SK-N-SH (cell line): ENCODE results near the gene GAST. TPM values are rescaled to one million over a fixed set of nuclear protein-coding genes. Genes with fewer than 3 reads are reported as not detected.

Source experiments
- CTCF ChIA-PET: fragments of 300-600, 350-600 bp; formaldehyde crosslinking; extraction: SDS; loops from one replicate; lab custom pipeline; 2021; lab: Yijun Ruan, JAX
- POLR2A ChIA-PET: fragments of 350-600 bp; sonication (Branson Sonifier 250); formaldehyde crosslinking; extraction: SDS; loops from one replicate; lab custom pipeline; 2020; ENCODE audit warnings: antibody characterized with exemption, inconsistent platforms; lab: Yijun Ruan, JAX
- DNase-seq: peaks from one replicate; pipeline ENCODE4 v3.0.0; 2012
- H2AFZ ChIP-seq: fragments of 200-600 bp; sonication (generic); 2 replicates; pipeline ENCODE4 v1.8.1; 2016; ENCODE audit warnings: antibody characterized with exemption, mild to moderate bottlenecking, low read depth
- H3F3A ChIP-seq: fragments of 200-600 bp; sonication (generic); replicated peaks from 2 replicates; pipeline ENCODE3; 2016; ENCODE audit warnings: antibody characterized with exemption, mild to moderate bottlenecking; ENCODE audit not compliant: insufficient read depth
- H3K27ac ChIP-seq, 2 experiments: fragments of 200-500 bp in 1 of 2; fragments of 200-600 bp in 1 of 2; sonication (Bioruptor generic) in 1 of 2; sonication (generic), shearing (Covaris generic) in 1 of 2; 2 replicates each; pipeline versions ENCODE4 v1.5.1 to v1.6.1; 2014 to 2016; ENCODE audit warnings: low read depth in 2 of 2, inconsistent platforms in 1 of 2, low read length in 1 of 2, mild to moderate bottlenecking in 1 of 2, mixed read lengths in 1 of 2
- H3K27me3 ChIP-seq: fragments of 200-600 bp; sonication (generic), shearing (Covaris generic); 2 replicates; pipeline ENCODE4 v1.6.1; 2016; ENCODE audit warnings: mixed run types; ENCODE audit not compliant: insufficient read depth
- H3K36me3 ChIP-seq, 2 experiments: fragments of 200-500 bp in 1 of 2; fragments of 200-600 bp in 1 of 2; sonication (Bioruptor generic) in 1 of 2; sonication (generic) in 1 of 2; replicated peaks in 1 of 2; 2 replicates each; pipeline versions ENCODE3 to v1.5.1; 2014 to 2016; ENCODE audit warnings: low read length in 1 of 2, mild to moderate bottlenecking in 1 of 2; ENCODE audit not compliant: insufficient read depth in 2 of 2, control insufficient read depth in 1 of 2
- H3K4me1 ChIP-seq, 2 experiments: fragments of 200-500 bp in 1 of 2; fragments of 200-600 bp in 1 of 2; sonication (Bioruptor generic) in 1 of 2; sonication (generic), shearing (Covaris generic) in 1 of 2; 2 replicates each; pipeline versions ENCODE4 v1.5.1 to v1.6.1; 2014 to 2016; ENCODE audit warnings: low read depth in 1 of 2, low read length in 1 of 2, mixed run types in 1 of 2; ENCODE audit not compliant: insufficient read depth in 2 of 2, control insufficient read depth in 1 of 2
- H3K4me2 ChIP-seq: fragments of 200-600 bp; sonication (generic), shearing (Covaris generic); 2 replicates; pipeline ENCODE4 v1.6.1; 2017; ENCODE audit warnings: mixed run types
- H3K4me3 ChIP-seq, 2 experiments: fragments of 200-500 bp in 1 of 2; fragments of 200-600 bp in 1 of 2; sonication (Bioruptor generic) in 1 of 2; sonication (generic), shearing (Covaris generic) in 1 of 2; 2 replicates each; pipeline versions ENCODE4 v1.5.1 to v1.8.1; 2014 to 2016; ENCODE audit warnings: low read depth in 2 of 2, inconsistent platforms in 1 of 2, low read length in 1 of 2, mild to moderate bottlenecking in 1 of 2, mixed read lengths in 1 of 2, moderate library complexity in 1 of 2
- H3K79me2 ChIP-seq: fragments of 200-600 bp; sonication (generic); 2 replicates; pipeline ENCODE4 v1.8.1; 2017; ENCODE audit warnings: mild to moderate bottlenecking; ENCODE audit not compliant: insufficient read depth
- H3K9ac ChIP-seq: fragments of 200-600 bp; sonication (generic); 2 replicates; pipeline ENCODE4 v1.6.1; 2017; ENCODE audit warnings: mixed run types
- H3K9me2 ChIP-seq: fragments of 200-600 bp; sonication (generic); 2 replicates; pipeline ENCODE4 v1.6.1; 2017; ENCODE audit warnings: mixed run types
- H3K9me3 ChIP-seq: fragments of 200-600 bp; sonication (generic); 2 replicates; pipeline ENCODE4 v1.6.1; 2017; ENCODE audit warnings: mixed run types, mild to moderate bottlenecking, moderate library complexity
- H4K20me1 ChIP-seq: fragments of 200-600 bp; sonication (generic); 2 replicates; pipeline ENCODE4 v1.6.1; 2017; ENCODE audit warnings: mild to moderate bottlenecking, mixed run types; ENCODE audit not compliant: insufficient read depth
- CHD2 ChIP-seq: fragments of 150-350 bp; IDR thresholded peaks from 2 replicates; pipeline ENCODE4 v1.6.1; 2018; ENCODE audit warnings: low read length; ENCODE audit not compliant: partially characterized antibody
- EP300 ChIP-seq, 2 experiments: IDR thresholded peaks; 2 replicates each; pipeline versions ENCODE4 v1.4.0 to v1.6.1; 2012; ENCODE audit warnings: borderline replicate concordance in 1 of 2, low read depth in 1 of 2, low read length in 1 of 2
- FOXJ3 ChIP-seq: sonication (generic); formaldehyde crosslinking; IDR thresholded peaks from 2 replicates; pipeline ENCODE4 v1.5.1; 2020; ENCODE audit warnings: mild to moderate bottlenecking, missing genetic modification reagents
- GABPA ChIP-seq: IDR thresholded peaks from 2 replicates; pipeline ENCODE4 v1.4.0; 2012; ENCODE audit warnings: low read depth, mild to moderate bottlenecking
- GATA2 ChIP-seq: sonication (generic); formaldehyde crosslinking; IDR thresholded peaks from 2 replicates; pipeline ENCODE4 v1.5.0; 2020; ENCODE audit warnings: mild to moderate bottlenecking, missing genetic modification reagents
- MEF2A ChIP-seq: IDR thresholded peaks from 2 replicates; pipeline ENCODE4 v1.4.0; 2012; ENCODE audit warnings: low read depth, borderline replicate concordance
- MXI1 ChIP-seq: IDR thresholded peaks from 2 replicates; pipeline ENCODE4 v1.6.1; 2012; ENCODE audit warnings: mild to moderate bottlenecking, low read depth, low read length, improper control_type of control experiment
- NRF1 ChIP-seq: IDR thresholded peaks from 2 replicates; pipeline ENCODE4 v1.6.1; 2012; ENCODE audit warnings: low read depth, mild to moderate bottlenecking, low read length
- RAD21 ChIP-seq: IDR thresholded peaks from 2 replicates; pipeline ENCODE4 v1.6.1; 2012; ENCODE audit warnings: mild to moderate bottlenecking, low read length
- RCOR1 ChIP-seq: fragments of 150-350 bp; IDR thresholded peaks from 2 replicates; pipeline ENCODE4 v1.6.1; 2017; ENCODE audit warnings: antibody characterized with exemption, low read length
- RFX5 ChIP-seq: IDR thresholded peaks from 2 replicates; pipeline ENCODE4 v1.6.1; 2012; ENCODE audit warnings: mild to moderate bottlenecking, improper control_type of control experiment, low read length
- TEAD4 ChIP-seq: IDR thresholded peaks from 2 replicates; pipeline ENCODE4 v1.4.0; 2012; ENCODE audit warnings: mild to moderate bottlenecking, borderline replicate concordance; ENCODE audit not compliant: insufficient read depth
- WGBS: methylation state at CpG from one replicate; pipeline ENCODE4 v1.1.6; 2017; ENCODE audit warnings: low lambda C conversion rate; 5-methylcytosine and 5-hydroxymethylcytosine counted together
- polyA plus RNA-seq, 3 experiments: library from polyadenylated mRNA; depleted of rRNA; stranded (reverse); fragments of >200 nt; gene quantifications; 2 replicates each; pipeline ENCODE4 v1.2.3, GENCODE V29; 2012
- TF ChIP-seq, protein P1 (sequence below): IDR thresholded peaks from 2 replicates; pipeline ENCODE4 v1.4.0; 2012; ENCODE audit warnings: low read depth, borderline replicate concordance
- TF ChIP-seq, protein P2 (sequence below): fragments of 200-600 bp; sonication (generic); IDR thresholded peaks from 2 replicates; pipeline ENCODE4 v1.6.1; 2017; ENCODE audit warnings: antibody characterized with exemption, mild to moderate bottlenecking, moderate library complexity
- TF ChIP-seq, protein P3 (sequence below): IDR thresholded peaks from 2 replicates; pipeline ENCODE4; 2012
- TF ChIP-seq, protein P4 (sequence below): IDR thresholded peaks from 2 replicates; pipeline ENCODE4 v1.4.0; 2012; ENCODE audit warnings: low read depth, borderline replicate concordance

GAST gene
- polyA plus RNA-seq, 1 of the 3 experiments (the other 2 are of a cell fraction), result not detected

DNA sequence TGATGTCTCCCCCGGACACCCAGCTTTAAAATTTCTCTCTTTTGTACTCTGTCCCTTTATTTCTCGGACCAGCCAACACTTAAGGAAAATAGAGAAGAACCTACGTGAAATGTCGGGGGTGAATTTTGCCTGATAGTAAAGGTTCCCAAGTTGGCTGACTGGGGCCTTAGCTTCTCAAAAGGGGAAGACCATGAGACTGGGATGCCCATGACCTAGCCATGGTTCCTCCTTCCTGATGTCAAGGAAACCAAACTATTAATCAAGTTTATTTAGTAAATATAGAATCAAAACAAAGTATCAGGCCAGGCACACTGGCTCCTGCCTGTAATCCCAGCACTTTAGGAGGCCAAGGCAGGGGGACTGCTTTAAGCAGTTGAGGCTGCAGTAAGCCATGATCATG is 25.9 kb upstream of the GAST start:
- peaks cover 12 to 29% of the 10 kb centered on the region in 2 experiments for H3K4me1 ChIP-seq
- H3K27ac ChIP-seq, result no peak overlapping the region
- no peak overlapping the region for H3K4me2 ChIP-seq
- POLR2A ChIA-PET, result no interaction called here
- peaks cover 20% of the 10 kb centered on the region for H4K20me1 ChIP-seq
- peaks cover 19% of the 10 kb centered on the region in 2 experiments for H3K36me3 ChIP-seq
- no peak for DNase-seq
- H3K79me2 ChIP-seq, result peaks cover 23% of the 10 kb centered on the region
- H3K27me3 ChIP-seq, result no peaks in the 10 kb centered on the region
- CTCF ChIA-PET, result interaction anchor here (2.0 to 18.0 kb wide), 3 partner anchors 9 to 138 kb away, joined by 4 to 235 read pairs (median 7); no protein-coding TSS in a partner anchor
- no peaks in the 10 kb centered on the region for H3K9me2 ChIP-seq
- H3K9ac ChIP-seq, result no peak overlapping the region
- H3K9me3 ChIP-seq, result no peaks in the 10 kb centered on the region
- TF ChIP-seq, protein P1, sequence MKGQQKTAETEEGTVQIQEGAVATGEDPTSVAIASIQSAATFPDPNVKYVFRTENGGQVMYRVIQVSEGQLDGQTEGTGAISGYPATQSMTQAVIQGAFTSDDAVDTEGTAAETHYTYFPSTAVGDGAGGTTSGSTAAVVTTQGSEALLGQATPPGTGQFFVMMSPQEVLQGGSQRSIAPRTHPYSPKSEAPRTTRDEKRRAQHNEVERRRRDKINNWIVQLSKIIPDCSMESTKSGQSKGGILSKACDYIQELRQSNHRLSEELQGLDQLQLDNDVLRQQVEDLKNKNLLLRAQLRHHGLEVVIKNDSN, result no peak
- TF ChIP-seq RAD21, result no peak
- TF ChIP-seq, protein P2, sequence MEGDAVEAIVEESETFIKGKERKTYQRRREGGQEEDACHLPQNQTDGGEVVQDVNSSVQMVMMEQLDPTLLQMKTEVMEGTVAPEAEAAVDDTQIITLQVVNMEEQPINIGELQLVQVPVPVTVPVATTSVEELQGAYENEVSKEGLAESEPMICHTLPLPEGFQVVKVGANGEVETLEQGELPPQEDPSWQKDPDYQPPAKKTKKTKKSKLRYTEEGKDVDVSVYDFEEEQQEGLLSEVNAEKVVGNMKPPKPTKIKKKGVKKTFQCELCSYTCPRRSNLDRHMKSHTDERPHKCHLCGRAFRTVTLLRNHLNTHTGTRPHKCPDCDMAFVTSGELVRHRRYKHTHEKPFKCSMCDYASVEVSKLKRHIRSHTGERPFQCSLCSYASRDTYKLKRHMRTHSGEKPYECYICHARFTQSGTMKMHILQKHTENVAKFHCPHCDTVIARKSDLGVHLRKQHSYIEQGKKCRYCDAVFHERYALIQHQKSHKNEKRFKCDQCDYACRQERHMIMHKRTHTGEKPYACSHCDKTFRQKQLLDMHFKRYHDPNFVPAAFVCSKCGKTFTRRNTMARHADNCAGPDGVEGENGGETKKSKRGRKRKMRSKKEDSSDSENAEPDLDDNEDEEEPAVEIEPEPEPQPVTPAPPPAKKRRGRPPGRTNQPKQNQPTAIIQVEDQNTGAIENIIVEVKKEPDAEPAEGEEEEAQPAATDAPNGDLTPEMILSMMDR, result no peak
- no peak for TF ChIP-seq RCOR1
- TF ChIP-seq NRF1, result no peak
- TF ChIP-seq, protein P3, sequence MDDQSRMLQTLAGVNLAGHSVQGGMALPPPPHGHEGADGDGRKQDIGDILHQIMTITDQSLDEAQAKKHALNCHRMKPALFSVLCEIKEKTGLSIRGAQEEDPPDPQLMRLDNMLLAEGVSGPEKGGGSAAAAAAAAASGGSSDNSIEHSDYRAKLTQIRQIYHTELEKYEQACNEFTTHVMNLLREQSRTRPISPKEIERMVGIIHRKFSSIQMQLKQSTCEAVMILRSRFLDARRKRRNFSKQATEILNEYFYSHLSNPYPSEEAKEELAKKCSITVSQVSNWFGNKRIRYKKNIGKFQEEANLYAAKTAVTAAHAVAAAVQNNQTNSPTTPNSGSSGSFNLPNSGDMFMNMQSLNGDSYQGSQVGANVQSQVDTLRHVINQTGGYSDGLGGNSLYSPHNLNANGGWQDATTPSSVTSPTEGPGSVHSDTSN, result no peak
- TF ChIP-seq MEF2A, result no peak
- no peak for TF ChIP-seq TEAD4
- no peak for TF ChIP-seq EP300 (IDR thresholded peaks at IDR 0.05; ENCODE audit: borderline replicate concordance in 1 of 2, low read depth in 1 of 2, low read length in 1 of 2)
- TF ChIP-seq CHD2, result no peak
- TF ChIP-seq, protein P4, sequence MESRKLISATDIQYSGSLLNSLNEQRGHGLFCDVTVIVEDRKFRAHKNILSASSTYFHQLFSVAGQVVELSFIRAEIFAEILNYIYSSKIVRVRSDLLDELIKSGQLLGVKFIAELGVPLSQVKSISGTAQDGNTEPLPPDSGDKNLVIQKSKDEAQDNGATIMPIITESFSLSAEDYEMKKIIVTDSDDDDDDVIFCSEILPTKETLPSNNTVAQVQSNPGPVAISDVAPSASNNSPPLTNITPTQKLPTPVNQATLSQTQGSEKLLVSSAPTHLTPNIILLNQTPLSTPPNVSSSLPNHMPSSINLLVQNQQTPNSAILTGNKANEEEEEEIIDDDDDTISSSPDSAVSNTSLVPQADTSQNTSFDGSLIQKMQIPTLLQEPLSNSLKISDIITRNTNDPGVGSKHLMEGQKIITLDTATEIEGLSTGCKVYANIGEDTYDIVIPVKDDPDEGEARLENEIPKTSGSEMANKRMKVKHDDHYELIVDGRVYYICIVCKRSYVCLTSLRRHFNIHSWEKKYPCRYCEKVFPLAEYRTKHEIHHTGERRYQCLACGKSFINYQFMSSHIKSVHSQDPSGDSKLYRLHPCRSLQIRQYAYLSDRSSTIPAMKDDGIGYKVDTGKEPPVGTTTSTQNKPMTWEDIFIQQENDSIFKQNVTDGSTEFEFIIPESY, result no peak
- no peak for TF ChIP-seq RFX5
- TF ChIP-seq FOXJ3, result no peak
- TF ChIP-seq MXI1, result no peak
- TF ChIP-seq GATA2 (CRISPR knock-in tag), result no peak
- TF ChIP-seq GABPA, result no peak
- TF ChIP-seq, all 33 proteins: peak for 0
- WGBS, result 93% methylated on average over 4 of the region's 4 CpGs
- H2AFZ ChIP-seq, result no peak overlapping the region
- no peak overlapping the region for H3K4me3 ChIP-seq
- H3F3A ChIP-seq, result peaks cover 24% of the 10 kb centered on the region
